Nephron progenitor cell (in vitro differentiated cells): ENCODE data around the gene PPIF.

ENCODE experiments used
- DNase-seq: peaks from one replicate; pipeline ENCODE4 v3.0.0; 2021
- H3K27ac Mint-ChIP-seq: 2 replicates; pipeline ENCODE4 v1.8.0; 2021; ENCODE audit warnings: mild to moderate bottlenecking, moderate library complexity, mixed read lengths
- H3K27me3 Mint-ChIP-seq: 2 replicates; pipeline ENCODE4 v1.8.0; 2021; ENCODE audit warnings: mild to moderate bottlenecking, low read depth, mixed read lengths; ENCODE audit not compliant: poor library complexity
- H3K36me3 Mint-ChIP-seq: 2 replicates; pipeline ENCODE4 v1.8.0; 2021; ENCODE audit warnings: low read depth, mixed read lengths
- H3K4me1 Mint-ChIP-seq: 2 replicates; pipeline ENCODE4 v1.8.0; 2021; ENCODE audit warnings: mixed read lengths
- H3K4me3 Mint-ChIP-seq: 2 replicates; pipeline ENCODE4 v1.8.0; 2021; ENCODE audit warnings: mild to moderate bottlenecking, moderate library complexity, mixed read lengths
- H3K9me3 Mint-ChIP-seq: 2 replicates; pipeline ENCODE4 v1.8.0; 2021; ENCODE audit warnings: mild to moderate bottlenecking, moderate library complexity, mixed read lengths
- CTCF ChIP-seq: fragments of 200-600 bp; sonication (generic); IDR thresholded peaks from 2 replicates; pipeline ENCODE4 v1.5.0; 2021; ENCODE audit warnings: antibody characterized with exemption

The PPIF gene

GRCh38 chr10:79346388-79347225 is 662 bp upstream of the PPIF start:
- TF ChIP-seq CTCF = no peak
- Mint-ChIP-seq H3K27ac (no peak overlapping the region), H3K4me1 (peaks cover 33% of the 10 kb centered on the region), H3K9me3 (no peaks in the 10 kb centered on the region), H3K27me3 (peaks cover 9% of the 10 kb centered on the region), H3K4me3 (no peak overlapping the region), H3K36me3 (peaks cover 11% of the 10 kb centered on the region)
- no peak for DNase-seq

- no peak overlapping the region for H3K27ac Mint-ChIP-seq
- peaks cover 9% of the 10 kb centered on the region for H3K27me3 Mint-ChIP-seq
- DNase-seq = peak; percentile 39
- no peak for TF ChIP-seq CTCF
- H3K4me3 Mint-ChIP-seq = peak overlapping the region; percentile 77
- peaks cover 33% of the 10 kb centered on the region for H3K4me1 Mint-ChIP-seq
- peaks cover 26% of the 10 kb centered on the region for H3K36me3 Mint-ChIP-seq
- no peaks in the 10 kb centered on the region for H3K9me3 Mint-ChIP-seq
Observed at GRCh38 chr10:79347894-79348639, 798 bp downstream of the PPIF start.

- peaks cover 7% of the 10 kb centered on the region for H3K27me3 Mint-ChIP-seq
- H3K4me1 Mint-ChIP-seq = peaks cover 33% of the 10 kb centered on the region
- H3K27ac Mint-ChIP-seq = no peak overlapping the region
- no peaks in the 10 kb centered on the region for H3K9me3 Mint-ChIP-seq
- no peak for DNase-seq
- no peak for TF ChIP-seq CTCF
- H3K36me3 Mint-ChIP-seq = peaks cover 31% of the 10 kb centered on the region
- peak overlapping the region; percentile 77 for H3K4me3 Mint-ChIP-seq
Observed at GRCh38 chr10:79348640-79348988, 1.3 kb downstream of the PPIF start.

- H3K27ac Mint-ChIP-seq = no peak overlapping the region
- DNase-seq = no peak
Observed at GRCh38 chr10:79349072-79349491, 1.8 kb downstream of the PPIF start.

GRCh38 chr10:79349766-79350406 is 2.6 kb downstream of the PPIF start:
- Mint-ChIP-seq H3K9me3 (no peaks in the 10 kb centered on the region), H3K36me3 (peaks cover 44% of the 10 kb centered on the region), H3K27me3 (peaks cover 3% of the 10 kb centered on the region), H3K4me1 (peaks cover 33% of the 10 kb centered on the region), H3K4me3 (peak overlapping the region; percentile 15), H3K27ac (peak overlapping the region; percentile 50)
- DNase-seq = peak; percentile 30
- no peak for TF ChIP-seq CTCF

More at GRCh38 chr10:79349072-79349491, 1.8 kb downstream of the PPIF start:
- peaks cover 3% of the 10 kb centered on the region for H3K27me3 Mint-ChIP-seq
- H3K4me1 Mint-ChIP-seq = peaks cover 33% of the 10 kb centered on the region
- TF ChIP-seq CTCF = no peak
- no peaks in the 10 kb centered on the region for H3K9me3 Mint-ChIP-seq
- H3K4me3 Mint-ChIP-seq = peak overlapping the region; percentile 77
- H3K36me3 Mint-ChIP-seq = peaks cover 36% of the 10 kb centered on the region
